Central memory CD8-positive, alpha-beta T cell (primary cell): Measurements from ENCODE around the gene PIGB.
"Not testable (repeated sequence)": the region's sequence is repeated elsewhere in the genome, so short reads cannot be mapped to it uniquely, and the experiment has no call there.

Source experiments
- ATAC-seq: fragments of 150-1000 bp; cut with Tn5 transposase; replicated peaks from 2 replicates; pipeline ENCODE4 v1.10.0; 2022; ENCODE audit warnings: mild to moderate bottlenecking, moderate FRiP score, moderate number of reproducible peaks; ENCODE audit not compliant: poor library complexity, severe bottlenecking; ENCODE audit errors: extremely low read depth
- DNase-seq, 2 donors: peaks; one replicate each; pipeline ENCODE4 v3.0.0; 2021; ENCODE audit warnings: low spot score in 2 of 2
- H3K27ac Mint-ChIP-seq: one replicate; pipeline ENCODE4 v1.8.0; 2022; ENCODE audit warnings: low read depth, mild to moderate bottlenecking, moderate library complexity, mixed read lengths
- H3K27me3 Mint-ChIP-seq: one replicate; pipeline ENCODE4 v1.8.0; 2022; ENCODE audit warnings: mixed read lengths
- H3K36me3 Mint-ChIP-seq: one replicate; pipeline ENCODE4 v1.8.0; 2022; ENCODE audit warnings: mild to moderate bottlenecking, moderate library complexity, mixed read lengths; ENCODE audit not compliant: insufficient read depth
- H3K4me1 Mint-ChIP-seq: one replicate; pipeline ENCODE4 v1.8.0; 2022; ENCODE audit warnings: mixed read lengths
- H3K4me3 Mint-ChIP-seq: one replicate; pipeline ENCODE4 v1.8.0; 2022; ENCODE audit warnings: mild to moderate bottlenecking, moderate library complexity, mixed read lengths
- H3K9me3 Mint-ChIP-seq: one replicate; pipeline ENCODE4 v1.8.0; 2022; ENCODE audit warnings: mixed read lengths

PIGB gene

GRCh38 chr15:55360256-55360655, 41.2 kb downstream of the PIGB start:
- peaks cover 36% of the 10 kb centered on the region for H3K36me3 Mint-ChIP-seq

GRCh38 chr15:55361048-55361447, 42.0 kb downstream of the PIGB start:
- DNase-seq (no peak), ATAC-seq (no peak)
- no peaks in the 10 kb centered on the region for H3K9me3 Mint-ChIP-seq
- H3K27me3 Mint-ChIP-seq, result no peaks in the 10 kb centered on the region
- peaks cover 30% of the 10 kb centered on the region for H3K36me3 Mint-ChIP-seq
- peak overlapping the region; percentile 13 for H3K27ac Mint-ChIP-seq
- no peak overlapping the region for H3K4me3 Mint-ChIP-seq
- no peaks in the 10 kb centered on the region for H3K4me1 Mint-ChIP-seq

More at GRCh38 chr15:55360256-55360655, 41.2 kb downstream of the PIGB start:
- Mint-ChIP-seq H3K27me3 (no peaks in the 10 kb centered on the region), H3K27ac (peak overlapping the region; percentile 13), H3K4me3 (no peak overlapping the region), H3K9me3 (no peaks in the 10 kb centered on the region), H3K4me1 (no peaks in the 10 kb centered on the region)
- DNase-seq, result no peak
- no peak for ATAC-seq

- ATAC-seq, result no peak
- DNase-seq, result no peak
- H3K4me3 Mint-ChIP-seq, result no peak overlapping the region
- peaks cover 23% of the 10 kb centered on the region for H3K36me3 Mint-ChIP-seq
- no peak overlapping the region for H3K27ac Mint-ChIP-seq
- H3K4me1 Mint-ChIP-seq, result no peaks in the 10 kb centered on the region
- H3K9me3 Mint-ChIP-seq, result no peaks in the 10 kb centered on the region
- no peaks in the 10 kb centered on the region for H3K27me3 Mint-ChIP-seq
Observed at GRCh38 chr15:55362641-55363040, 43.6 kb downstream of the PIGB start.

- Mint-ChIP-seq H3K36me3 (peaks cover 27% of the 10 kb centered on the region), H3K27ac (no peak overlapping the region), H3K27me3 (no peaks in the 10 kb centered on the region), H3K4me3 (no peak overlapping the region), H3K9me3 (no peaks in the 10 kb centered on the region), H3K4me1 (no peaks in the 10 kb centered on the region)
- DNase-seq (no peak), ATAC-seq (no peak)
Observed at GRCh38 chr15:55366981-55367380, 48.0 kb downstream of the PIGB start.

GRCh38 chr15:55372701-55373440, 53.8 kb downstream of the PIGB start:
- DNase-seq, result no peak
- H3K9me3 Mint-ChIP-seq, result no peaks in the 10 kb centered on the region
- H3K4me3 Mint-ChIP-seq, result no peak overlapping the region
- H3K36me3 Mint-ChIP-seq, result peaks cover 39% of the 10 kb centered on the region
- H3K27ac Mint-ChIP-seq, result no peak overlapping the region
- H3K27me3 Mint-ChIP-seq, result no peaks in the 10 kb centered on the region
- ATAC-seq, result no peak
- H3K4me1 Mint-ChIP-seq, result peaks cover 5% of the 10 kb centered on the region

GRCh38 chr15:55379095-55379494, 60.1 kb downstream of the PIGB start:
- DNase-seq, result no peak
- ATAC-seq, result no peak
- no peaks in the 10 kb centered on the region for H3K27me3 Mint-ChIP-seq
- H3K4me3 Mint-ChIP-seq, result no peak overlapping the region
- H3K9me3 Mint-ChIP-seq, result no peaks in the 10 kb centered on the region
- peaks cover 5% of the 10 kb centered on the region for H3K4me1 Mint-ChIP-seq
- H3K36me3 Mint-ChIP-seq, result peaks cover 40% of the 10 kb centered on the region
- no peak overlapping the region for H3K27ac Mint-ChIP-seq

- H3K36me3 Mint-ChIP-seq, result peaks cover 44% of the 10 kb centered on the region
- H3K9me3 Mint-ChIP-seq, result no peaks in the 10 kb centered on the region
- no peaks in the 10 kb centered on the region for H3K27me3 Mint-ChIP-seq
- no peak overlapping the region for H3K4me3 Mint-ChIP-seq
- peaks cover 5% of the 10 kb centered on the region for H3K4me1 Mint-ChIP-seq
- DNase-seq (no peak), ATAC-seq (no peak)
- H3K27ac Mint-ChIP-seq, result no peak overlapping the region
Observed at GRCh38 chr15:55381595-55381994, 62.6 kb downstream of the PIGB start.

- peaks cover 44% of the 10 kb centered on the region for H3K36me3 Mint-ChIP-seq
- no peak overlapping the region for H3K27ac Mint-ChIP-seq
- ATAC-seq (no peak), DNase-seq (no peak)
- H3K4me1 Mint-ChIP-seq, result peaks cover 5% of the 10 kb centered on the region
- H3K9me3 Mint-ChIP-seq, result no peaks in the 10 kb centered on the region
- H3K4me3 Mint-ChIP-seq, result no peak overlapping the region
- no peaks in the 10 kb centered on the region for H3K27me3 Mint-ChIP-seq
Observed at GRCh38 chr15:55383687-55384086, 64.7 kb downstream of the PIGB start.

- Mint-ChIP-seq H3K4me1 (peaks cover 10% of the 10 kb centered on the region), H3K9me3 (no peaks in the 10 kb centered on the region), H3K36me3 (peaks cover 37% of the 10 kb centered on the region), H3K27me3 (no peaks in the 10 kb centered on the region), H3K27ac (no peak overlapping the region), H3K4me3 (no peak overlapping the region)
- no peak for ATAC-seq
- no peak for DNase-seq
Observed at GRCh38 chr15:55387027-55387426, 68.0 kb downstream of the PIGB start.

- no peaks in the 10 kb centered on the region for H3K27me3 Mint-ChIP-seq
- no peak overlapping the region for H3K27ac Mint-ChIP-seq
- no peaks in the 10 kb centered on the region for H3K9me3 Mint-ChIP-seq
- H3K36me3 Mint-ChIP-seq, result peaks cover 28% of the 10 kb centered on the region
- ATAC-seq, result no peak
- H3K4me1 Mint-ChIP-seq, result peaks cover 17% of the 10 kb centered on the region
- no peak for DNase-seq
- H3K4me3 Mint-ChIP-seq, result no peak overlapping the region
Observed at GRCh38 chr15:55389264-55389607, 70.2 kb downstream of the PIGB start.

- Mint-ChIP-seq H3K9me3 (no peaks in the 10 kb centered on the region), H3K27ac (no peak overlapping the region), H3K4me1 (peaks cover 60% of the 10 kb centered on the region), H3K27me3 (no peaks in the 10 kb centered on the region), H3K4me3 (no peak overlapping the region), H3K36me3 (peaks cover 11% of the 10 kb centered on the region)
- DNase-seq (no peak), ATAC-seq (no peak)
Observed at GRCh38 chr15:55394694-55395093, 75.7 kb downstream of the PIGB start.

- Mint-ChIP-seq H3K27ac (no peak overlapping the region), H3K4me3 (no peak overlapping the region), H3K36me3 (peaks cover 11% of the 10 kb centered on the region), H3K27me3 (no peaks in the 10 kb centered on the region), H3K4me1 (peaks cover 83% of the 10 kb centered on the region), H3K9me3 (no peaks in the 10 kb centered on the region)
- ATAC-seq (no peak), DNase-seq (no peak)
Observed at GRCh38 chr15:55398243-55398642, 79.2 kb downstream of the PIGB start.

- not testable (repeated sequence) for H3K4me3 Mint-ChIP-seq, ATAC-seq, DNase-seq, H3K36me3 Mint-ChIP-seq, H3K9me3 Mint-ChIP-seq, H3K27me3 Mint-ChIP-seq, H3K27ac Mint-ChIP-seq
- H3K4me1 Mint-ChIP-seq, result peaks cover 82% of the 10 kb centered on the region
Observed at GRCh38 chr15:55400050-55400449, 81.0 kb downstream of the PIGB start.
